Measurements from ENCODE around the gene SHKBP1.

SHKBP1 gene

GRCh38 chr19:40586611-40587010 is 9.9 kb downstream of the SHKBP1 start:
- no peak overlapping the region for H3K27ac ChIP-seq
- no peaks in the 10 kb centered on the region for H3K4me1 ChIP-seq
- peaks cover 18 to 79% (median 42%) of the 10 kb centered on the region in 3 donors for H3K36me3 ChIP-seq
- no peak for DNase-seq
- no peak for TF ChIP-seq CTCF (IDR thresholded peaks at IDR 0.05)
- H3K27me3 ChIP-seq = no peaks in the 10 kb centered on the region
- H3K4me3 ChIP-seq = no peak overlapping the region
- intact Hi-C loops (cut with DNase I; ENCODE audit: low total_unique reads) = no loop called here
- no peaks in the 10 kb centered on the region for H3K9me3 ChIP-seq

- intact Hi-C loops (cut with DNase I; ENCODE audit: low total_unique reads) = no loop called here
- no peak for DNase-seq
- no peaks in the 10 kb centered on the region for H3K27me3 ChIP-seq
- no peaks in the 10 kb centered on the region for H3K4me1 ChIP-seq
- H3K27ac ChIP-seq = no peak overlapping the region
- TF ChIP-seq CTCF (IDR thresholded peaks at IDR 0.05) = no peak
- H3K9me3 ChIP-seq = no peaks in the 10 kb centered on the region
- H3K4me3 ChIP-seq = no peak overlapping the region
- peaks cover 12 to 63% (median 26%) of the 10 kb centered on the region in 3 donors for H3K36me3 ChIP-seq
These were observed 11.6 kb downstream of the SHKBP1 start for GRCh38 chr19:40588110-40588854.

DNA sequence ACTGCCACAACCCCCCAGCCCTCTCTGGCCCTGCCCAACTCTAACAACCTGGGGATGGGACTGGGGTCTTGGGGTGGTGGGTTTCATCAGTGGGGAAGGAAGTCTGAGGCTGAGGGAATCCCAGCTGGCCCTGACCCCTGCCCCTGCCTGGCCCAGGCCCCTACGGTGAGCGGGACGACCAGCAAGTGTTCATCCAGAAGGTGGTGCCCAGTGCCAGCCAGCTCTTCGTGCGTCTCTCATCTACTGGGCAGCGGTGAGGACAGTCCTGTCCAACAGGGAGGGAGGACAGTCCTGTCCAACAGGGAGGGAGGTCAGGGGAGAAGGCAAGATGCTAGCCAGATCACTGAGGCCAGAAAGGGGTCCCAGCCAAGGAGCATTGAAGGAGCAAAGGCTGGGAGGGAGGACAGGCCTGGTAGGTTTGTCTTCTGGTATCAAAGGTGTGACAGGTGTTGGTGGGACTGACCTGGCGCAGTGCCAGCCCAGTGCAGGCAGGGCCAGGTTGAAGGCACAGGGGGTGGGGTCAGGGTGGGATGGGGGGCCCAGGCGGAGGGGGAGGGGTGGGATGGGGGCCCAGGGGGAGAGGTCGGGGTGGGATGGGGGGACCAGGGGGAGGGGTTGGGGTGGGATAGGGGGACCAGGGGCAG is 12.4 kb downstream of the SHKBP1 start:
- H3K27me3 ChIP-seq = no peaks in the 10 kb centered on the region
- H3K4me3 ChIP-seq = no peak overlapping the region
- H3K9me3 ChIP-seq = no peaks in the 10 kb centered on the region
- H3K4me1 ChIP-seq = no peaks in the 10 kb centered on the region
- H3K36me3 ChIP-seq = peaks cover 12 to 55% (median 18%) of the 10 kb centered on the region in 3 donors
- no peak for TF ChIP-seq CTCF (IDR thresholded peaks at IDR 0.05)
- no peak for DNase-seq
- intact Hi-C loops (cut with DNase I; ENCODE audit: low total_unique reads) = no loop called here
- H3K27ac ChIP-seq = no peak overlapping the region

- H3K4me1 ChIP-seq = no peaks in the 10 kb centered on the region
- intact Hi-C loops (cut with DNase I; ENCODE audit: low total_unique reads) = loop anchor here (10.0 kb wide), 1 partner anchor 125 kb away; the partner anchor contains the start of genes BLVRB and SPTBN4
- no peak for DNase-seq
These were observed 13.1 kb downstream of the SHKBP1 start for GRCh38 chr19:40589591-40590429.

More at GRCh38 chr19:40589591-40590429, 13.1 kb downstream of the SHKBP1 start:
- Histone ChIP-seq H3K27me3 (peaks cover 0 to 3% of the 10 kb centered on the region in 2 donors), H3K36me3 (peaks cover 12 to 47% (median 17%) of the 10 kb centered on the region in 3 donors), H3K9me3 (no peaks in the 10 kb centered on the region), H3K4me3 (no peak overlapping the region), H3K27ac (no peak overlapping the region)
- TF ChIP-seq CTCF (IDR thresholded peaks at IDR 0.05) = no peak
